ENCODE results near the gene CACNA1B.

Gene CACNA1B

GRCh38 chr9:137989156-137989555 lies 111.6 kb downstream of the CACNA1B start:
- Histone ChIP-seq H3K79me2 (ENCODE audit: insufficient read depth, low read depth) (no peaks in the 10 kb centered on the region), H3K9ac (no peak overlapping the region), H3K36me3 (ENCODE audit: insufficient read depth) (no peaks in the 10 kb centered on the region), H3K27ac (no peak overlapping the region), H2AFZ (ENCODE audit: low read depth) (no peak overlapping the region), H4K20me1 (ENCODE audit: insufficient read depth) (no peaks in the 10 kb centered on the region), H3K27me3 (ENCODE audit: insufficient read depth, low read depth) (no peaks in the 10 kb centered on the region; the same call in 1 of the 2 replicates), H3K4me3 (IDR thresholded peaks at IDR 0.05; ENCODE audit: insufficient read depth, low read depth, low read length) (no peak overlapping the region), H3K4me1 (ENCODE audit: low read depth, poor library complexity, severe bottlenecking) (no peaks in the 10 kb centered on the region), H3K4me2 (no peak overlapping the region)
- TF ChIP-seq CTCF (conservative IDR thresholded peaks at IDR 0.05; ENCODE audit: low read depth, low read length) = no peak

- Histone ChIP-seq H3K9ac (no peak overlapping the region), H4K20me1 (ENCODE audit: insufficient read depth) (no peaks in the 10 kb centered on the region), H3K4me3 (IDR thresholded peaks at IDR 0.05; ENCODE audit: insufficient read depth, low read depth, low read length) (no peak overlapping the region), H3K36me3 (ENCODE audit: insufficient read depth) (no peaks in the 10 kb centered on the region), H2AFZ (ENCODE audit: low read depth) (no peak overlapping the region), H3K79me2 (ENCODE audit: insufficient read depth, low read depth) (no peaks in the 10 kb centered on the region), H3K27me3 (ENCODE audit: insufficient read depth, low read depth) (no peaks in the 10 kb centered on the region; the same call in 1 of the 2 replicates), H3K4me2 (no peak overlapping the region), H3K4me1 (ENCODE audit: low read depth, poor library complexity, severe bottlenecking) (no peaks in the 10 kb centered on the region), H3K27ac (no peak overlapping the region)
- TF ChIP-seq CTCF (conservative IDR thresholded peaks at IDR 0.05; ENCODE audit: low read depth, low read length) = no peak
Measured at GRCh38 chr9:137989999-137990715, 112.6 kb downstream of the CACNA1B start.

GRCh38 chr9:138003485-138004190 lies 126.1 kb downstream of the CACNA1B start:
- no peak overlapping the region for H3K4me3 ChIP-seq (IDR thresholded peaks at IDR 0.05; ENCODE audit: insufficient read depth, low read depth, low read length)
- H3K27ac ChIP-seq = no peak overlapping the region
- H3K27me3 ChIP-seq (ENCODE audit: insufficient read depth, low read depth) = no peaks in the 10 kb centered on the region
- H4K20me1 ChIP-seq (ENCODE audit: insufficient read depth) = no peaks in the 10 kb centered on the region
- H3K4me2 ChIP-seq = no peak overlapping the region
- H3K79me2 ChIP-seq (ENCODE audit: insufficient read depth, low read depth) = no peaks in the 10 kb centered on the region
- H2AFZ ChIP-seq (ENCODE audit: low read depth) = no peak overlapping the region
- no peaks in the 10 kb centered on the region for H3K36me3 ChIP-seq (ENCODE audit: insufficient read depth)
- H3K9ac ChIP-seq = no peak overlapping the region
- H3K4me1 ChIP-seq (ENCODE audit: low read depth, poor library complexity, severe bottlenecking) = no peaks in the 10 kb centered on the region
- no peak for TF ChIP-seq CTCF (conservative IDR thresholded peaks at IDR 0.05; ENCODE audit: low read depth, low read length)

GRCh38 chr9:138006576-138007233 lies 129.1 kb downstream of the CACNA1B start:
- H3K4me3 ChIP-seq (IDR thresholded peaks at IDR 0.05; ENCODE audit: insufficient read depth, low read depth, low read length) = no peak overlapping the region

More at GRCh38 chr9:138006576-138007233, 129.1 kb downstream of the CACNA1B start:
- no peak overlapping the region for H3K4me2 ChIP-seq
- no peaks in the 10 kb centered on the region for H3K36me3 ChIP-seq (ENCODE audit: insufficient read depth)
- no peaks in the 10 kb centered on the region for H3K27me3 ChIP-seq (ENCODE audit: insufficient read depth, low read depth)
- no peaks in the 10 kb centered on the region for H3K79me2 ChIP-seq (ENCODE audit: insufficient read depth, low read depth)
- H3K4me1 ChIP-seq (ENCODE audit: low read depth, poor library complexity, severe bottlenecking) = no peaks in the 10 kb centered on the region
- H4K20me1 ChIP-seq (ENCODE audit: insufficient read depth) = no peaks in the 10 kb centered on the region
- H3K9ac ChIP-seq = no peak overlapping the region
- TF ChIP-seq CTCF (conservative IDR thresholded peaks at IDR 0.05; ENCODE audit: low read depth, low read length) = no peak
- H3K27ac ChIP-seq = no peak overlapping the region
- no peak overlapping the region for H2AFZ ChIP-seq (ENCODE audit: low read depth)

Measured in KMS-11 (cell line).